ENCODE data around the gene ETHE1. TPM values are rescaled to one million over a fixed set of nuclear protein-coding genes. Genes with fewer than 3 reads are reported as not detected.

ETHE1 gene
- total RNA-seq, 1 experiment from 2014 or later: 19.0 TPM

DNA sequence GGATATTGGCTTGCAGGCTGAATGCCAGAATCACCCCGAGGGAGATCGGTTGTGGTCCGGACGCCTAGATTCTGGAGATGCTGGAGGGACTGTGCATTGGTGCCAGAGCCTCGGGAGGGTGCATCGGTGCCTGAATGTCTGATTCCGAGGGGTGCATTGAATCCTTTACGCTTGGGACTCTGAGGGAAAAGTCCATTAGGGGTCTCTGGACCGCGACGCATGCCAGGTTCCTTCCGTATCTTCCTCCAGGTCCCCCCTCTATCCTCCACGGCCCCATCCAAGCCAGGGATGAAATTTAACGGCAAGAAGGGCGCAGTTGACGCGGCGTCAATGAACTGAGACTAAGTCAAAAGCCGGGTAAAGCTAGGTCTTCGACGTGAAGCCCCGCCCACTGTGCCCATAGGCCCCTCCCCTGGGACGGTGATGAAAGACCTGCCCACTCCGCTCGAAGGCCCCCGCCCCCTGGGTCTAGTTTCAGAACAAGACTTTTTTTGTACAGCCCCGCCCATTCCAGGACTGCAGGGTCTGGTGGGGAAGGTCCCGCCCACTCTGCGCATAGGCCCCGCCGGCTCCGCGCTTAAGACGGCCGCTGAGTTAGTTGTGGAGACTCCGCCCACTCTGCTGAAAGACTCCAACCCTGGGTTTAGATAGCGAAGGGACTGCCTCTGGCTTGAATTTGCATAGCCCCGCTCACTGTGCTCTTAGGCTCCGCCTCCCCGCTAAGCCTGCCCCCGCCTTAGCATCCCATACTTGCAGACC is 6.7 kb upstream of the ETHE1 start:
- H3K9me3 Mint-ChIP-seq: peaks cover 5% of the 10 kb centered on the region
- TF ChIP-seq, protein P1, sequence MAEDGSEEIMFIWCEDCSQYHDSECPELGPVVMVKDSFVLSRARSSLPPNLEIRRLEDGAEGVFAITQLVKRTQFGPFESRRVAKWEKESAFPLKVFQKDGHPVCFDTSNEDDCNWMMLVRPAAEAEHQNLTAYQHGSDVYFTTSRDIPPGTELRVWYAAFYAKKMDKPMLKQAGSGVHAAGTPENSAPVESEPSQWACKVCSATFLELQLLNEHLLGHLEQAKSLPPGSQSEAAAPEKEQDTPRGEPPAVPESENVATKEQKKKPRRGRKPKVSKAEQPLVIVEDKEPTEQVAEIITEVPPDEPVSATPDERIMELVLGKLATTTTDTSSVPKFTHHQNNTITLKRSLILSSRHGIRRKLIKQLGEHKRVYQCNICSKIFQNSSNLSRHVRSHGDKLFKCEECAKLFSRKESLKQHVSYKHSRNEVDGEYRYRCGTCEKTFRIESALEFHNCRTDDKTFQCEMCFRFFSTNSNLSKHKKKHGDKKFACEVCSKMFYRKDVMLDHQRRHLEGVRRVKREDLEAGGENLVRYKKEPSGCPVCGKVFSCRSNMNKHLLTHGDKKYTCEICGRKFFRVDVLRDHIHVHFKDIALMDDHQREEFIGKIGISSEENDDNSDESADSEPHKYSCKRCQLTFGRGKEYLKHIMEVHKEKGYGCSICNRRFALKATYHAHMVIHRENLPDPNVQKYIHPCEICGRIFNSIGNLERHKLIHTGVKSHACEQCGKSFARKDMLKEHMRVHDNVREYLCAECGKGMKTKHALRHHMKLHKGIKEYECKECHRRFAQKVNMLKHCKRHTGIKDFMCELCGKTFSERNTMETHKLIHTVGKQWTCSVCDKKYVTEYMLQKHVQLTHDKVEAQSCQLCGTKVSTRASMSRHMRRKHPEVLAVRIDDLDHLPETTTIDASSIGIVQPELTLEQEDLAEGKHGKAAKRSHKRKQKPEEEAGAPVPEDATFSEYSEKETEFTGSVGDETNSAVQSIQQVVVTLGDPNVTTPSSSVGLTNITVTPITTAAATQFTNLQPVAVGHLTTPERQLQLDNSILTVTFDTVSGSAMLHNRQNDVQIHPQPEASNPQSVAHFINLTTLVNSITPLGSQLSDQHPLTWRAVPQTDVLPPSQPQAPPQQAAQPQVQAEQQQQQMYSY (CRISPR knock-in tag; IDR thresholded peaks at IDR 0.05): no peak
- TF ChIP-seq CREM (CRISPR knock-in tag; IDR thresholded peaks at IDR 0.05): 0 out of 2 replicates have a peak, but pooled peaks have one; percentile 12
- peak; percentile 87 for TF ChIP-seq SP1 (CRISPR knock-in tag; conservative IDR thresholded peaks at IDR 0.05)
- TF ChIP-seq, protein P2, sequence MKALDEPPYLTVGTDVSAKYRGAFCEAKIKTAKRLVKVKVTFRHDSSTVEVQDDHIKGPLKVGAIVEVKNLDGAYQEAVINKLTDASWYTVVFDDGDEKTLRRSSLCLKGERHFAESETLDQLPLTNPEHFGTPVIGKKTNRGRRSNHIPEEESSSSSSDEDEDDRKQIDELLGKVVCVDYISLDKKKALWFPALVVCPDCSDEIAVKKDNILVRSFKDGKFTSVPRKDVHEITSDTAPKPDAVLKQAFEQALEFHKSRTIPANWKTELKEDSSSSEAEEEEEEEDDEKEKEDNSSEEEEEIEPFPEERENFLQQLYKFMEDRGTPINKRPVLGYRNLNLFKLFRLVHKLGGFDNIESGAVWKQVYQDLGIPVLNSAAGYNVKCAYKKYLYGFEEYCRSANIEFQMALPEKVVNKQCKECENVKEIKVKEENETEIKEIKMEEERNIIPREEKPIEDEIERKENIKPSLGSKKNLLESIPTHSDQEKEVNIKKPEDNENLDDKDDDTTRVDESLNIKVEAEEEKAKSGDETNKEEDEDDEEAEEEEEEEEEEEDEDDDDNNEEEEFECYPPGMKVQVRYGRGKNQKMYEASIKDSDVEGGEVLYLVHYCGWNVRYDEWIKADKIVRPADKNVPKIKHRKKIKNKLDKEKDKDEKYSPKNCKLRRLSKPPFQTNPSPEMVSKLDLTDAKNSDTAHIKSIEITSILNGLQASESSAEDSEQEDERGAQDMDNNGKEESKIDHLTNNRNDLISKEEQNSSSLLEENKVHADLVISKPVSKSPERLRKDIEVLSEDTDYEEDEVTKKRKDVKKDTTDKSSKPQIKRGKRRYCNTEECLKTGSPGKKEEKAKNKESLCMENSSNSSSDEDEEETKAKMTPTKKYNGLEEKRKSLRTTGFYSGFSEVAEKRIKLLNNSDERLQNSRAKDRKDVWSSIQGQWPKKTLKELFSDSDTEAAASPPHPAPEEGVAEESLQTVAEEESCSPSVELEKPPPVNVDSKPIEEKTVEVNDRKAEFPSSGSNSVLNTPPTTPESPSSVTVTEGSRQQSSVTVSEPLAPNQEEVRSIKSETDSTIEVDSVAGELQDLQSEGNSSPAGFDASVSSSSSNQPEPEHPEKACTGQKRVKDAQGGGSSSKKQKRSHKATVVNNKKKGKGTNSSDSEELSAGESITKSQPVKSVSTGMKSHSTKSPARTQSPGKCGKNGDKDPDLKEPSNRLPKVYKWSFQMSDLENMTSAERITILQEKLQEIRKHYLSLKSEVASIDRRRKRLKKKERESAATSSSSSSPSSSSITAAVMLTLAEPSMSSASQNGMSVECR (CRISPR knock-in tag; IDR thresholded peaks at IDR 0.05; ENCODE audit: borderline replicate concordance): 0 out of 2 replicates have a peak, but pooled peaks have one; percentile 10
- no peak for TF ChIP-seq FOXK1 (CRISPR knock-in tag; IDR thresholded peaks at IDR 0.05)
- no peak for TF ChIP-seq SMAD3 (CRISPR knock-in tag; IDR thresholded peaks at IDR 0.05; ENCODE audit: borderline replicate concordance)
- no peak for TF ChIP-seq SMAD4 (CRISPR knock-in tag; IDR thresholded peaks at IDR 0.05)
- TF ChIP-seq, protein P3, sequence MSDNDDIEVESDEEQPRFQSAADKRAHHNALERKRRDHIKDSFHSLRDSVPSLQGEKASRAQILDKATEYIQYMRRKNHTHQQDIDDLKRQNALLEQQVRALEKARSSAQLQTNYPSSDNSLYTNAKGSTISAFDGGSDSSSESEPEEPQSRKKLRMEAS (CRISPR knock-in tag; IDR thresholded peaks at IDR 0.05): no peak
- no peak for TF ChIP-seq PRRX2 (CRISPR knock-in tag; IDR thresholded peaks at IDR 0.05)
- peaks cover 18% of the 10 kb centered on the region for H3K4me1 Mint-ChIP-seq
- ChIA-PET CTCF (interaction anchor here (0.8 to 4.5 kb wide), 20 partner anchors 14 to 233 kb away, joined by 3 to 140 read pairs (median 7); partner anchors contain the start of genes IRGQ, PHLDB3 and ZNF576), POLR2A (interaction anchor here (0.8 to 1.7 kb wide), 6 partner anchors 14 to 221 kb away, joined by 3 to 8 read pairs (median 5); partner anchors contain the start of genes PLAUR and SMG9)
- DNase-seq (ENCODE audit: low spot score) (peak; percentile 98), ATAC-seq (peak; percentile 82)
- peaks cover 13% of the 10 kb centered on the region for H3K36me3 Mint-ChIP-seq
- H3K27ac Mint-ChIP-seq: peak overlapping the region; percentile 100
- peaks cover 19% of the 10 kb centered on the region for H3K27me3 Mint-ChIP-seq (ENCODE audit: low read depth)
- peak overlapping the region; percentile 95 for H3K4me3 Mint-ChIP-seq

DNA sequence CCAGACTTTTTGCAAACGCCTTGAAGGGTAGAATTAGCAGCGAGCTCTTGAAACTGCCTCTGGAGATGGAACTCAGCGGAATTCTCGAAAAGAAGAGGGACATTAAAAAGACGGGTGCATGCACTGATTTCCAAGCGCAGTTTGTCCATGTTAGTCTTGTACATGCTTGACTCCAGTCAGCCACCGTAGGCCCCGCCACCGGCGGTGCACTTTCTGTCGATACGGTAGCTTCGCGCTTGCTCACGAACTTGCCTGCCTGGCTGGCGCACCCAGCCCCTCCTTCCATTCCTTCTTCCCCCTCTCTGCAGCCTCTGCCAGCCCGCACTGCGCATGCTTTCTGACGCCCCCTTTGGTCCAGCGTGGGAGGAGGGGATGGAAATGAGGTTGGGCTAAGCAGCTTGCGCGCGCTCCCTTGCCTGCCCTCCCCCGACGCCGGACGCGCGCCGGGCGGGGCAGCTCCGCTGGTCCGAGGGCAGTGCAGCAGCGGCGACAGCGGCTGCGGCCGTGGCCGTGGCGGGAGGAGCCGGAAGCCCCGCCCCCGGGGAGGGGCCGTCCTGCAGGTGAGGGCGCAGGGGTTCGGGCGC is 6.1 kb upstream of the ETHE1 start, which contains the start of gene ZNF575:
TSS of gene ZNF575 (plus strand) at position 227 of the 584 bp plus-strand sequence. CDS start 1,235 bp downstream, outside the sequence.
- Mint-ChIP-seq H3K9me3 (no peaks in the 10 kb centered on the region), H3K36me3 (peaks cover 7% of the 10 kb centered on the region; the same call in 1 of the 2 replicates), H3K4me3 (peak within 1 kb of the TSS; percentile 95), H3K27me3 (ENCODE audit: low read depth) (peaks cover 25% of the 10 kb centered on the region), H3K4me1 (peaks cover 18% of the 10 kb centered on the region), H3K27ac (peak within 1 kb of the TSS; percentile 100)
- ChIA-PET POLR2A (interaction anchor here (0.6 to 1.7 kb wide), 9 partner anchors 9 to 222 kb away, joined by 3 to 8 read pairs (median 4); partner anchors contain the start of genes PLAUR and SMG9), CTCF (interaction anchor here (0.6 to 4.5 kb wide), 23 partner anchors 9 to 964 kb away, joined by 3 to 140 read pairs (median 6); partner anchors contain the start of genes IRGQ, PHLDB3 and ZNF576)
- DNase-seq (ENCODE audit: low spot score) (peak; percentile 96), ATAC-seq (peak; percentile 68)
- TF ChIP-seq GRHL2 (CRISPR knock-in tag; IDR thresholded peaks at IDR 0.05; ENCODE audit: insufficient replicate concordance, severe bottlenecking) (no peak), ATF1 (CRISPR knock-in tag; IDR thresholded peaks at IDR 0.05) (no peak), SMAD4 (CRISPR knock-in tag; IDR thresholded peaks at IDR 0.05) (no peak), ZNF219 (CRISPR knock-in tag; IDR thresholded peaks at IDR 0.05; ENCODE audit: borderline replicate concordance) (no peak)
- TF ChIP-seq, protein P4, sequence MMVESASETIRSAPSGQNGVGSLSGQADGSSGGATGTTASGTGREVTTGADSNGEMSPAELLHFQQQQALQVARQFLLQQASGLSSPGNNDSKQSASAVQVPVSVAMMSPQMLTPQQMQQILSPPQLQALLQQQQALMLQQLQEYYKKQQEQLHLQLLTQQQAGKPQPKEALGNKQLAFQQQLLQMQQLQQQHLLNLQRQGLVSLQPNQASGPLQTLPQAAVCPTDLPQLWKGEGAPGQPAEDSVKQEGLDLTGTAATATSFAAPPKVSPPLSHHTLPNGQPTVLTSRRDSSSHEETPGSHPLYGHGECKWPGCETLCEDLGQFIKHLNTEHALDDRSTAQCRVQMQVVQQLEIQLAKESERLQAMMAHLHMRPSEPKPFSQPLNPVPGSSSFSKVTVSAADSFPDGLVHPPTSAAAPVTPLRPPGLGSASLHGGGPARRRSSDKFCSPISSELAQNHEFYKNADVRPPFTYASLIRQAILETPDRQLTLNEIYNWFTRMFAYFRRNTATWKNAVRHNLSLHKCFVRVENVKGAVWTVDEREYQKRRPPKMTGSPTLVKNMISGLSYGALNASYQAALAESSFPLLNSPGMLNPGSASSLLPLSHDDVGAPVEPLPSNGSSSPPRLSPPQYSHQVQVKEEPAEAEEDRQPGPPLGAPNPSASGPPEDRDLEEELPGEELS (CRISPR knock-in tag; IDR thresholded peaks at IDR 0.05): peak; percentile 67; the same call in 1 of the 2 replicates
- TF ChIP-seq, protein P5, sequence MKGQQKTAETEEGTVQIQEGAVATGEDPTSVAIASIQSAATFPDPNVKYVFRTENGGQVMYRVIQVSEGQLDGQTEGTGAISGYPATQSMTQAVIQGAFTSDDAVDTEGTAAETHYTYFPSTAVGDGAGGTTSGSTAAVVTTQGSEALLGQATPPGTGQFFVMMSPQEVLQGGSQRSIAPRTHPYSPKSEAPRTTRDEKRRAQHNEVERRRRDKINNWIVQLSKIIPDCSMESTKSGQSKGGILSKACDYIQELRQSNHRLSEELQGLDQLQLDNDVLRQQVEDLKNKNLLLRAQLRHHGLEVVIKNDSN (CRISPR knock-in tag; IDR thresholded peaks at IDR 0.05): no peak
- TF ChIP-seq, protein P6, sequence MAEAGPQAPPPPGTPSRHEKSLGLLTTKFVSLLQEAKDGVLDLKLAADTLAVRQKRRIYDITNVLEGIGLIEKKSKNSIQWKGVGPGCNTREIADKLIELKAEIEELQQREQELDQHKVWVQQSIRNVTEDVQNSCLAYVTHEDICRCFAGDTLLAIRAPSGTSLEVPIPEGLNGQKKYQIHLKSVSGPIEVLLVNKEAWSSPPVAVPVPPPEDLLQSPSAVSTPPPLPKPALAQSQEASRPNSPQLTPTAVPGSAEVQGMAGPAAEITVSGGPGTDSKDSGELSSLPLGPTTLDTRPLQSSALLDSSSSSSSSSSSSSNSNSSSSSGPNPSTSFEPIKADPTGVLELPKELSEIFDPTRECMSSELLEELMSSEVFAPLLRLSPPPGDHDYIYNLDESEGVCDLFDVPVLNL (CRISPR knock-in tag; IDR thresholded peaks at IDR 0.05; ENCODE audit: borderline replicate concordance, low read depth): no peak
- TF ChIP-seq, protein P7, sequence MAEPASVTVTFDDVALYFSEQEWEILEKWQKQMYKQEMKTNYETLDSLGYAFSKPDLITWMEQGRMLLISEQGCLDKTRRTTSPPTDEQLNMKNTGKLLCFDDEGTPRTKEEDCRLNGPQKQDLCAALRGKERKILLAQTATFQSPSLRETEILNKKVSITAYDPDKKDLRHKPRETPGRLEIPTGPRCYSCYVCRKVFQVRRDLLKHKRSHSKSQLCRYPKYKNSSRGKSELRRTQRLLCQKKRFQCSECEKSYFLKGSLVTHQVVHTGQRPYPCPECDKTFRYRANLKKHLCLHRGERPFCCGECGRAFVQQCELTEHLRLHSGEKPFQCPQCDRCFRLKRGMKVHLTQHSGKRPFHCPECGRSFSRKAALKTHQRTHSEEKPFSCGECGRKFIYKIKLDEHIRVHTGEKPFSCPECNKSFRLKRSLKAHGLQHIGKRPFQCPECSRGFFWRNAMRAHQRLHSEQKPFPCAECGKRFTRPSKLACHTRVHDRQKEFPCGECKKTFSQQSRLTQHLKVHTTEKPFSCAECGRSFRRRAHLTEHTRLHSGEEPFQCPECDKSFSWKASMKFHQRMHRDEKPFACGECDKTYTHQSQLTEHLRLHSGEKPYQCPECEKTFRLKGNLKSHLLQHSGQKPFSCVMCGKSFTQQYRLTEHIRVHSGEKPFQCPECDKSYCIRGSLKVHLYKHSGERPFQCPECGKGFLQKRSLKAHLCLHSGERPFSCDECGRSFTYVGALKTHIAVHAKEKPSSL (CRISPR knock-in tag; conservative IDR thresholded peaks at IDR 0.05): no peak

All from WTC11 (cell line).